ENCODE data around the gene CYSRT1. TPM values are rescaled to one million over a fixed set of nuclear protein-coding genes. Genes with fewer than 3 reads are reported as not detected.
A peak's percentile ranks its signal among the peaks of the same experiment; 100 is the strongest.
"Not testable (repeated sequence)": the region's sequence is repeated elsewhere in the genome, so short reads cannot be mapped to it uniquely, and the experiment has no call there.

Gene CYSRT1
- total and polyA plus RNA-seq, 2 donors (not counting 1 experiment from before 2014, with no cell fraction given), result 0.22 to 0.51 TPM

DNA sequence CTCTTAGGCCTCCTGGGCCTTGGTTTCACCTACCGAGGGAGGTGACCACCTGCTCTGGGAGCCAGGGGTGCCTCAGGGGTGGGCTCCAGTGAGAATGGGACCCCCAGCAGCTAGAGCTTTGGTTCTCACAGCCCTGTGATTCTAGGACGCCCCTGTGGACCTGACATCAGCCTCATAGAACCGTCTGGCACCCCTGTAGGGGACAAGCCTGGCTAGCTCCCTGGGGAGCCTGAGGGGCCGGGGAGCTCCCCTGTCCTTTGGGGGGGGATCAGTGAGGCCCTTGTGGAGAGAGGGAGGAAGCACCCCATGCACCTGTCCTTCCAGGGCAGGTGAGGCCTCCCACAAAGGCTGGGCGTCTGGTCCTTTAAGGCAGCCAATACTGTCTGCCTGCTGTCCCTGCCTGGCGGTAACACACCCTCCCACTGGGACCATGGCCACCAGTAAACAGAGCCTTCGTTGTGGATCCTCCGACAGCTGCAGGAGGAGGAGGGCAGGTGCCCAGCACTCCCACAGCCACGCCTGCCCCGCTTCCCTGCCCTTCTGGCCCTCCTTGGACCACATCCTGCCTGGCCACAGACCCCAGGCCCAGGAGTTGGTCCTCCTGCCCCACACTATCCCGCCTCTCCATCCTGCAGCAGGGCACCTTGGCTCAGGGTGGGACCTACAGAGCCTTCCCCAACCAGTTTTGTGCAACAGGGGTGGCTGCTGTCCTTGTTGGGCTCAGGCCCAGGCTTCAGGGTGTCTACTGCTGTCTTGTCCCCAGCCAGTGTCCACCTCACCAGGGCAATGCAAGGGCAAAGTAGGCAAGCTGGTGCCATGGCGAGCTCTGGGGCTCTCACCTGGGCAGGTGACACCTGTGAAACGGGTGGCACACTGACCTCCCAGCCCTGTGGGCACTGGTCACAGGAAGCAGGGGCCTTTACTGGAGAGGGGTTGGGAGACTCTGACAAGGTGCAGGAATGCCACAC, 13.1 kb downstream of the CYSRT1 start:
- Histone ChIP-seq H3K27me3 (replicated peaks in 1 of 4; ENCODE audit: control extremely low read depth in 1 of 4, control insufficient read depth in 3 of 4, insufficient read depth in 4 of 4, low read length in 3 of 4) (peaks cover 0 to 2% (median 0%) of the 10 kb centered on the region in 4 experiments), H2AFZ (ENCODE audit: insufficient read depth, low read depth, low read length, poor library complexity, severe bottlenecking) (no peak overlapping the region), H3K27ac (ENCODE audit: low read length in 2 of 2) (no peak overlapping the region), H3K79me2 (ENCODE audit: control insufficient read depth, insufficient read depth, low read length) (peaks cover 43% of the 10 kb centered on the region), H3K36me3 (replicated peaks in 1 of 2; ENCODE audit: control extremely low read depth in 1 of 2, control insufficient read depth in 1 of 2, extremely low read depth in 1 of 2, insufficient read depth in 2 of 2, low read length in 1 of 2) (peaks cover 0 to 12% of the 10 kb centered on the region in 2 experiments), H4K20me1 (ENCODE audit: control insufficient read depth, insufficient read depth, low read length, poor library complexity, severe bottlenecking) (peaks cover 38% of the 10 kb centered on the region), H3K9me3 (ENCODE audit: control extremely low read depth in 1 of 3, control insufficient read depth in 2 of 3, insufficient read depth in 1 of 3, low read length in 2 of 3) (peaks cover 0 to 3% (median 0%) of the 10 kb centered on the region in 3 donors), H3K4me1 (ENCODE audit: control insufficient read depth in 2 of 2, insufficient read depth in 2 of 2, low read length in 2 of 2) (peaks cover 47 to 73% of the 10 kb centered on the region in 2 donors), H3K4me2 (replicated peaks; ENCODE audit: low read depth, low read length, poor library complexity, severe bottlenecking) (no peak overlapping the region), H3K9ac (ENCODE audit: low read length) (no peak overlapping the region), H3K4me3 (ENCODE audit: control extremely low read depth in 1 of 5, extremely low read depth in 1 of 5, insufficient read depth in 1 of 5, low read depth in 2 of 5, low read length in 4 of 5) (no peak overlapping the region)
- DNase-seq, result peak; percentile 33
- no peak for ATAC-seq (ENCODE audit: low read depth)
- H3K4me1 Mint-ChIP-seq, result peaks cover 49% of the 10 kb centered on the region
- CTCF ChIA-PET, result interaction anchor here (1.1 to 8.9 kb wide), 11 partner anchors 13 to 192 kb away, joined by 3 to 76 read pairs (median 7); partner anchors contain the start of genes ANAPC2, CYSRT1, NPDC1 and RNF208
- intact Hi-C loops (cut with micrococcal nuclease), result loop anchor here (2.0 kb wide), 2 partner anchors 119 to 191 kb away; partner anchors contain the start of gene NPDC1
- TF ChIP-seq EZH2 (IDR thresholded peaks at IDR 0.05; ENCODE audit: borderline replicate concordance, insufficient read depth, low read depth, low read length, poor library complexity, severe bottlenecking) (no peak), CTCF (IDR thresholded peaks at IDR 0.05) (no peak)
- H3K9me3 Mint-ChIP-seq (ENCODE audit: insufficient read depth), result no peaks in the 10 kb centered on the region
- H3K27ac Mint-ChIP-seq, result no peak overlapping the region
- POLR2A ChIA-PET, result interaction anchor here (0.6 kb wide), 1 partner anchor 18 kb away, joined by 3 read pairs; no protein-coding TSS in a partner anchor
- no peaks in the 10 kb centered on the region for H3K27me3 Mint-ChIP-seq
- no peak overlapping the region for H3K4me3 Mint-ChIP-seq
- 69% methylated on average over 12 of the region's 13 CpGs for WGBS (ENCODE audit: insufficient coverage)

- 88% methylated on average over 11 of the region's 27 CpGs for whole genome bisulfite sequencing (ENCODE audit: insufficient coverage)
- Mint-ChIP-seq H3K4me3 (peak overlapping the region; percentile 72), H3K27ac (peak overlapping the region; percentile 41), H3K4me1 (peaks cover 52% of the 10 kb centered on the region)
- peak overlapping the region; percentile 55 to 90 for H3K27ac ChIP-seq (ENCODE audit: low read length in 2 of 2)
- H4K20me1 ChIP-seq (ENCODE audit: control insufficient read depth, insufficient read depth, low read length, poor library complexity, severe bottlenecking), result peaks cover 51% of the 10 kb centered on the region
- H2AFZ ChIP-seq (ENCODE audit: insufficient read depth, low read depth, low read length, poor library complexity, severe bottlenecking), result peak overlapping the region; percentile 89
- intact Hi-C loops (cut with micrococcal nuclease), result loop anchor here (1.0 kb wide), 2 partner anchors 16 to 34 kb away; partner anchors contain the start of genes NDOR1 and TMEM203
- H3K4me2 ChIP-seq (replicated peaks; ENCODE audit: low read depth, low read length, poor library complexity, severe bottlenecking), result peak overlapping the region; percentile 95
- POLR2A ChIA-PET, result interaction anchor here (0.5 to 1.7 kb wide), 18 partner anchors 11 to 397 kb away, joined by 3 to 29 read pairs (median 4); partner anchors contain the start of genes AJM1, MAN1B1, NELFB and TOR4A
- peaks cover 58% of the 10 kb centered on the region for H3K79me2 ChIP-seq (ENCODE audit: control insufficient read depth, insufficient read depth, low read length)
- not testable (repeated sequence) for H3K27me3 ChIP-seq (replicated peaks in 1 of 4; ENCODE audit: control extremely low read depth in 1 of 4, control insufficient read depth in 3 of 4, insufficient read depth in 4 of 4, low read length in 3 of 4); ATAC-seq (ENCODE audit: low read depth); H3K27me3 Mint-ChIP-seq; H3K9me3 Mint-ChIP-seq (ENCODE audit: insufficient read depth); DNase-seq; H3K9me3 ChIP-seq (ENCODE audit: control extremely low read depth in 1 of 3, control insufficient read depth in 2 of 3, insufficient read depth in 1 of 3, low read length in 2 of 3)
- H3K36me3 ChIP-seq (replicated peaks in 1 of 2; ENCODE audit: control extremely low read depth in 1 of 2, control insufficient read depth in 1 of 2, extremely low read depth in 1 of 2, insufficient read depth in 2 of 2, low read length in 1 of 2), result peaks cover 0 to 20% of the 10 kb centered on the region in 2 experiments
- peak overlapping the region; percentile 72 for H3K9ac ChIP-seq (ENCODE audit: low read length)
- CTCF ChIA-PET, result interaction anchor here (0.6 to 8.9 kb wide), 9 partner anchors 13 to 296 kb away, joined by 3 to 76 read pairs (median 6); partner anchors contain the start of genes ANAPC2, CYSRT1, MAN1B1 and NELFB
- H3K4me3 ChIP-seq (ENCODE audit: control extremely low read depth in 1 of 5, extremely low read depth in 1 of 5, insufficient read depth in 1 of 5, low read depth in 2 of 5, low read length in 4 of 5), result peak overlapping the region; percentile 50 to 84 (median 73)
- H3K4me1 ChIP-seq (ENCODE audit: control insufficient read depth in 2 of 2, insufficient read depth in 2 of 2, low read length in 2 of 2), result peaks cover 42 to 67% of the 10 kb centered on the region in 2 donors
Observed at GRCh38 chr9:137239541-137240200, 14.7 kb downstream of the CYSRT1 start.
